CD4-positive, CD25-positive, alpha-beta regulatory T cell (primary cell): ENCODE measurements around the gene IFNA2. TPM values are rescaled to one million over a fixed set of nuclear protein-coding genes. Genes with fewer than 3 reads are reported as not detected.
"Not testable (repeated sequence)": the region's sequence is repeated elsewhere in the genome, so short reads cannot be mapped to it uniquely, and the experiment has no call there.

ENCODE experiments used
- ATAC-seq, 2 donors: fragments of 150-1000 bp; cut with Tn5 transposase; one replicate each; pipeline ENCODE4 v1.10.0; 2021; ENCODE audit warnings: low read depth in 2 of 2, moderate number of reproducible peaks in 2 of 2, moderate library complexity in 1 of 2
- DNase-seq, 3 donors: peaks; one replicate each; pipeline versions ENCODE4 v3.0.0 to v3.0.0-alpha.2; 2012 to 2022; ENCODE audit warnings: mixed read lengths in 1 of 3
- H3K27ac ChIP-seq: one replicate; pipeline ENCODE4 v1.7.0; 2013; ENCODE audit warnings: mild to moderate bottlenecking, low read length; ENCODE audit not compliant: insufficient read depth, poor library complexity, severe bottlenecking
- H3K27me3 ChIP-seq: one replicate; pipeline ENCODE4 v1.7.0; 2013; ENCODE audit warnings: low read length; ENCODE audit not compliant: control insufficient read depth, insufficient read depth
- H3K36me3 ChIP-seq: one replicate; pipeline ENCODE4 v1.7.0; 2013; ENCODE audit warnings: mild to moderate bottlenecking, low read length, moderate library complexity; ENCODE audit not compliant: control insufficient read depth, insufficient read depth
- H3K4me1 ChIP-seq: 2 replicates; pipeline ENCODE4 v1.7.0; 2013; ENCODE audit warnings: mild to moderate bottlenecking, low read length; ENCODE audit not compliant: insufficient read depth, control insufficient read depth, poor library complexity, severe bottlenecking
- H3K4me3 ChIP-seq: one replicate; pipeline ENCODE4 v1.7.0; 2013; ENCODE audit warnings: low read depth, mild to moderate bottlenecking, low read length, moderate library complexity
- H3K9me3 ChIP-seq, 2 experiments: 1 replicate in 1 of 2; 2 replicates in 1 of 2; pipeline ENCODE4 v1.7.0; 2013; ENCODE audit warnings: low read length in 2 of 2, mild to moderate bottlenecking in 1 of 2, moderate library complexity in 1 of 2; ENCODE audit not compliant: control insufficient read depth in 2 of 2
- H3K27ac Mint-ChIP-seq, 3 donors: one replicate each; pipeline ENCODE4 v1.8.0; 2020 to 2022; ENCODE audit warnings: mild to moderate bottlenecking in 3 of 3, mixed read lengths in 3 of 3, moderate library complexity in 2 of 3
- H3K27me3 Mint-ChIP-seq: one replicate; pipeline ENCODE4 v1.8.0; 2022; ENCODE audit warnings: mild to moderate bottlenecking, mixed read lengths
- H3K36me3 Mint-ChIP-seq: one replicate; pipeline ENCODE4 v1.8.0; 2020; ENCODE audit warnings: mixed read lengths
- H3K4me1 Mint-ChIP-seq, 4 donors: one replicate each; pipeline ENCODE4 v1.8.0; 2020 to 2022; ENCODE audit warnings: mixed read lengths in 4 of 4, mild to moderate bottlenecking in 1 of 4
- H3K4me3 Mint-ChIP-seq, 4 donors: one replicate each; pipeline ENCODE4 v1.8.0; 2020 to 2022; ENCODE audit warnings: mild to moderate bottlenecking in 4 of 4, mixed read lengths in 4 of 4, moderate library complexity in 3 of 4
- H3K9me3 Mint-ChIP-seq, 7 donors: one replicate each; pipeline ENCODE4 v1.8.0; 2020 to 2022; ENCODE audit warnings: mixed read lengths in 7 of 7, mild to moderate bottlenecking in 3 of 7, moderate library complexity in 2 of 7
- polyA plus RNA-seq, 4 donors: library from polyadenylated mRNA; unstranded; fragments of 300-500 nt; fragmentation: Illumina TruSeq; gene quantifications; one replicate each; pipeline ENCODE4 v1.2.3, GENCODE V29; 2021
- total RNA-seq: library from RNA; stranded (reverse); gene quantifications from one replicate; pipeline ENCODE4 v1.2.3, GENCODE V29; 2022

IFNA2 gene
- total and polyA plus RNA-seq, 5 donors from 2014 or later, result not detected

GRCh38 chr9:21367957-21368356, 17.2 kb downstream of the IFNA2 start, which contains the start of gene IFNA13:
IFNA13 (minus strand) TSS chr9:21368057; CDS start chr9:21368010, 47 bp downstream.
- Histone ChIP-seq H3K4me3 (no peak within 1 kb of the TSS), H3K27me3 (peaks cover 10% of the 10 kb centered on the region), H3K4me1 (no peaks in the 10 kb centered on the region), H3K36me3 (no peaks in the 10 kb centered on the region), H3K9me3 (no peaks in the 10 kb centered on the region), H3K27ac (no peak within 1 kb of the TSS)
- H3K4me1 Mint-ChIP-seq, result no peaks in the 10 kb centered on the region
- DNase-seq, result no peak
- H3K36me3 Mint-ChIP-seq, result no peaks in the 10 kb centered on the region
- peaks cover 33% of the 10 kb centered on the region for H3K27me3 Mint-ChIP-seq
- H3K9me3 Mint-ChIP-seq, result peaks cover 0 to 2% (median 0%) of the 10 kb centered on the region in 7 donors
- H3K27ac Mint-ChIP-seq, result peak within 1 kb of the TSS in 1 of 3 donors; percentile 58
- no peak for ATAC-seq
- H3K4me3 Mint-ChIP-seq, result no peak within 1 kb of the TSS

GRCh38 chr9:21367169-21367568, 18.0 kb downstream of the IFNA2 start:
- H3K9me3 ChIP-seq, DNase-seq, H3K4me3 Mint-ChIP-seq, H3K27ac ChIP-seq, H3K4me1 Mint-ChIP-seq, H3K36me3 Mint-ChIP-seq, ATAC-seq, H3K36me3 ChIP-seq, H3K4me3 ChIP-seq, H3K9me3 Mint-ChIP-seq, H3K4me1 ChIP-seq: not testable (repeated sequence)
- H3K27me3 ChIP-seq, result peaks cover 13% of the 10 kb centered on the region
- Mint-ChIP-seq H3K27me3 (peaks cover 35% of the 10 kb centered on the region), H3K27ac (peak overlapping the region in 1 of 3 donors; percentile 58)

DNA sequence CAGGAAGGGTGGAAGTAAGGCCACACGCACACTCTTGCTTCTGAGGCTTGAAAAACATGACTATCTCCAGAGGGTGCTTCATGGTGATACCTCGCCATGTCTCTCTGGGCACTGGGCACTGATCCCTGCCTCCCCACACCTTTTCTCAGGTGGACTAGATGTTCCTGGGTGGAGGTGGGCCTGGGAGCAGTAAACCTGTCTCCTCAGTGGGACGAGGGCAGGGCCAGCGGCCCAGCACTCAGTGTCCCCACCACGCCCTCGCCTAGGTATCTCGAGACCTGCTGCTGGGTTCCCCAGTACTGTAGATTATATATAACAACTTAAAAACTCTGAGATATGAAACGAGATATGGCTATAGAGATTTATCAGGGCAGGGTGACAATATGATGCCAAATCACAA, 22.9 kb downstream of the IFNA2 start:
- DNase-seq (no peak), ATAC-seq (no peak)
- Mint-ChIP-seq H3K27ac (no peak overlapping the region), H3K4me3 (no peak overlapping the region), H3K27me3 (peaks cover 53% of the 10 kb centered on the region), H3K9me3 (peaks cover 0 to 1% (median 0%) of the 10 kb centered on the region in 7 donors), H3K36me3 (no peaks in the 10 kb centered on the region), H3K4me1 (peaks cover 11 to 16% (median 15%) of the 10 kb centered on the region in 4 donors)
- H3K27ac ChIP-seq, result no peak overlapping the region
- H3K4me3 ChIP-seq, result no peak overlapping the region
- no peaks in the 10 kb centered on the region for H3K9me3 ChIP-seq
- H3K27me3 ChIP-seq, result peaks cover 13% of the 10 kb centered on the region
- H3K36me3 ChIP-seq, result no peaks in the 10 kb centered on the region
- peaks cover 11% of the 10 kb centered on the region for H3K4me1 ChIP-seq

DNA sequence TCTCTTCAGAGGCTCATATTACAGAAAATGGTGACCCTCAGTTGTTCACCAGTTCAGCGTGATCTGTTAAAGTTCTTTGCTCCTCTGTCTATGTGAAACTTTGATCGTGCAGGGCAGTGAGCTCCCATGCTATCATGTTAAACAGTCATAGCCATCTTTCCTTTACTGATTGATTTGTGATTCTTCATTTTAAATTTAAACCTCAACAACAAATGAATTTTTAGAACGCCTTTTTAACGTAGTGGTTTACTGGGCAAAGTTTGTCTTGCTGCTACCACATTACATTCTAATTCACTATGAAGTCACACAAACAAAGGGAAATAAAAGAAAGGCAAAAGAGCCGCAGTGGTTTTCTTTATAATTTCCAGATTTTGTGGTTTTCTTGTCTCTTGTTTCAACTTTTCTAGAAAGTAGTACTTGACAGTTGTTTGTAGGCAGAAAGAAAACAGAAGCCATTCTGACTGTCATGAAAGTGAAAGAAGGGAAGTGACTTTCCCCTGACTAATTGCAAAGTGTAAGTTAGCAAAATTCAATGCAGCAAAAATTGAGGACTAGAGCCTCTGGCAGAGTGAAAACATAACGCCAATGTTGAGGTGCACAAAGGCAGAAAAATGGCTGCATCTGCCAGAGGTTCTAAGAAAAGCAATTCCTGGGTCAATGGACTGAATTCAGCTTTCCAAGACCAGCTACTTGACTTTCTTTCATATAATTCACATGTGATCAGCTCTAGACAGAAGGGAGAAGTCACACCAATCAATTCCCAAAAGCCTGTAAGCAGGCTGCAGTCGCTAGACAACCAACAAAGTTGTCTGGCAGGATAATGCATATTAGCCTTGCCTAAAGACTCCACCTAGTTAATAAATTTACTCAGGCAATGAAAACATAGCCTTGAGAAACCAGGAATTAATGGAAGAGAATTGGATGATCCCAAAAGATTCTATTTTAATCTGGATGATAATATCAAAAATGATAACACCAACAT, 27.4 kb downstream of the IFNA2 start:
- ATAC-seq, result peak; percentile 56 to 58
- DNase-seq, result peak in 2 of 3 donors; percentile 24 to 73
- peaks cover 50% of the 10 kb centered on the region for H3K27me3 Mint-ChIP-seq
- H3K4me3 Mint-ChIP-seq, result peak overlapping the region; percentile 13 to 69 (median 60)
- Histone ChIP-seq H3K27ac (no peak overlapping the region), H3K9me3 (no peaks in the 10 kb centered on the region), H3K27me3 (peaks cover 14% of the 10 kb centered on the region), H3K4me1 (peaks cover 11% of the 10 kb centered on the region), H3K4me3 (peak overlapping the region; percentile 73), H3K36me3 (no peaks in the 10 kb centered on the region)
- H3K36me3 Mint-ChIP-seq, result no peaks in the 10 kb centered on the region
- H3K4me1 Mint-ChIP-seq, result peaks cover 14 to 20% (median 18%) of the 10 kb centered on the region in 4 donors
- H3K27ac Mint-ChIP-seq, result peak overlapping the region; percentile 60 to 91 (median 81)
- H3K9me3 Mint-ChIP-seq, result peaks cover 0 to 4% (median 2%) of the 10 kb centered on the region in 7 donors

DNA sequence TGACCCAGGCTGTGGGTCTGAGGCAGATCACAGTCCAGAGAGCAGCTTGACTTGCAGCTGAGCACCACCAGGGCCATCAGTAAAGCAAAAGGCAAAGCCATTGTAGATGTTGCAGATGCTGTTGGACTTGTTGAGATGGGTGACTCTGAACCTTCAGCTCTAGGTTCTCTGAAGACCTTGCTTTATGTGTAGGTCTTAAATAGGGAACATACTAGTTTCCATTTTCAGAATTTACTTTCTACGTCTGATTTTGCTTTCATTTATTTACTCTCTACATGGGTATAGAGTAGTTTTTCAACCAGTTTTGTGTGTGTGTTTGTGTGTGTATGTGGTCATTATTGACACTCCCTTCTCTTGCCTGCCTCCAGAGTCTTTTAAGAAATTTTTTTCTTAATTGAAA, 34.4 kb downstream of the IFNA2 start, which contains the start of gene IFNA6:
Gene IFNA6 (minus strand): TSS at position 101 of the 400 bp plus-strand sequence. CDS start 0 bp downstream, at position 101.
- Histone ChIP-seq H3K36me3 (no peaks in the 10 kb centered on the region), H3K9me3 (no peaks in the 10 kb centered on the region), H3K4me1 (no peaks in the 10 kb centered on the region), H3K4me3 (no peak within 1 kb of the TSS), H3K27me3 (peaks cover 46% of the 10 kb centered on the region), H3K27ac (no peak within 1 kb of the TSS)
- Mint-ChIP-seq H3K9me3 (peaks cover 0 to 4% (median 2%) of the 10 kb centered on the region in 7 donors), H3K36me3 (no peaks in the 10 kb centered on the region), H3K4me3 (no peak within 1 kb of the TSS), H3K4me1 (no peaks in the 10 kb centered on the region), H3K27ac (no peak within 1 kb of the TSS), H3K27me3 (peaks cover 43% of the 10 kb centered on the region)
- ATAC-seq, result no peak
- DNase-seq, result no peak

- Histone ChIP-seq H3K4me1 (no peaks in the 10 kb centered on the region), H3K4me3 (no peak overlapping the region), H3K27ac (no peak overlapping the region), H3K36me3 (no peaks in the 10 kb centered on the region), H3K9me3 (peaks cover 0 to 5% of the 10 kb centered on the region in 2 experiments), H3K27me3 (peaks cover 47% of the 10 kb centered on the region)
- DNase-seq (no peak), ATAC-seq (no peak)
- Mint-ChIP-seq H3K27ac (no peak overlapping the region), H3K4me1 (no peaks in the 10 kb centered on the region), H3K27me3 (peaks cover 49% of the 10 kb centered on the region), H3K4me3 (no peak overlapping the region), H3K9me3 (peaks cover 0 to 7% (median under 1%) of the 10 kb centered on the region in 7 donors), H3K36me3 (no peaks in the 10 kb centered on the region)
Measured at GRCh38 chr9:21348430-21348970, 36.7 kb downstream of the IFNA2 start.

- ATAC-seq, result no peak
Measured at GRCh38 chr9:21340735-21341134, 44.5 kb downstream of the IFNA2 start.

More at GRCh38 chr9:21340735-21341134, 44.5 kb downstream of the IFNA2 start:
- no peaks in the 10 kb centered on the region for H3K36me3 ChIP-seq
- H3K4me3 Mint-ChIP-seq, result no peak overlapping the region
- peaks cover 18% of the 10 kb centered on the region for H3K27me3 ChIP-seq
- H3K9me3 Mint-ChIP-seq, result peaks cover 0 to 6% (median 1%) of the 10 kb centered on the region in 7 donors
- H3K9me3 ChIP-seq, result peaks cover 0 to 5% of the 10 kb centered on the region in 2 experiments
- H3K36me3 Mint-ChIP-seq, result no peaks in the 10 kb centered on the region
- H3K4me1 Mint-ChIP-seq, result peaks cover 0 to 10% (median 6%) of the 10 kb centered on the region in 4 donors
- H3K4me1 ChIP-seq, result no peaks in the 10 kb centered on the region
- peaks cover 56% of the 10 kb centered on the region for H3K27me3 Mint-ChIP-seq
- no peak overlapping the region for H3K4me3 ChIP-seq
- no peak overlapping the region for H3K27ac Mint-ChIP-seq
- DNase-seq, result no peak
- H3K27ac ChIP-seq, result no peak overlapping the region
